CD4-positive, alpha-beta T cell treated with Interleukin-2 at 100 ng/mL for 4 hours (primary cell): ENCODE data around the gene CBX8.

Experiments used
- DNase-seq: peaks from one replicate; pipeline ENCODE4 v3.0.0-alpha.2; 2020; ENCODE audit warnings: low spot score

CBX8 gene

GRCh38 chr17:79804856-79805696 lies 8.2 kb upstream of the CBX8 start:
- no peak for DNase-seq

- peak; percentile 50 for DNase-seq
These were observed 7.3 kb upstream of the CBX8 start for GRCh38 chr17:79803997-79804855.

GRCh38 chr17:79803421-79803996 lies 6.6 kb upstream of the CBX8 start:
- no peak for DNase-seq

GRCh38 chr17:79802736-79803420 lies 6.0 kb upstream of the CBX8 start:
- no peak for DNase-seq

GRCh38 chr17:79802039-79802735 lies 5.3 kb upstream of the CBX8 start:
- DNase-seq = no peak

GRCh38 chr17:79801156-79802038 lies 4.5 kb upstream of the CBX8 start:
- no peak for DNase-seq

GRCh38 chr17:79800325-79801155 lies 3.7 kb upstream of the CBX8 start:
- DNase-seq = peak; percentile 37

- no peak for DNase-seq
These were observed 2.9 kb upstream of the CBX8 start for GRCh38 chr17:79799538-79800324.

- DNase-seq = no peak
These were observed 2.3 kb upstream of the CBX8 start for GRCh38 chr17:79799174-79799537.

GRCh38 chr17:79798299-79799173 lies 1.7 kb upstream of the CBX8 start:
- no peak for DNase-seq

GRCh38 chr17:79797492-79798298 lies 818 bp upstream of the CBX8 start:
- DNase-seq = no peak

- no peak for DNase-seq
These were observed 474 bp downstream of the CBX8 start for GRCh38 chr17:79796444-79796762.

GRCh38 chr17:79795795-79796443 lies 958 bp downstream of the CBX8 start:
- no peak for DNase-seq

- no peak for DNase-seq
These were observed 2.0 kb downstream of the CBX8 start for GRCh38 chr17:79794659-79795511.

- DNase-seq = no peak
These were observed 3.0 kb downstream of the CBX8 start for GRCh38 chr17:79793924-79794304.
